Measurements from ENCODE around the gene FCRL6. TPM values are rescaled to one million over a fixed set of nuclear protein-coding genes. Genes with fewer than 3 reads are reported as not detected.

Gene FCRL6
- total and polyA plus RNA-seq, 12 donors: 0.12 to 3.0 (median 0.87) TPM; not detected in 9

GRCh38 chr1:159861218-159861617, 59.1 kb downstream of the FCRL6 start:
- Histone ChIP-seq H3K36me3 (peaks cover 0 to 8% (median 0%) of the 10 kb centered on the region in 9 donors), H3K27ac (no peak overlapping the region), H3K4me3 (no peak overlapping the region), H3K9me3 (no peaks in the 10 kb centered on the region), H3K4me1 (peaks cover 0 to 8% (median 0%) of the 10 kb centered on the region in 9 donors), H3K27me3 (no peaks in the 10 kb centered on the region)
- ATAC-seq (no peak), DNase-seq (no peak)
- WGBS, 2 donors: 78 to 81% methylated on average over 8 of the region's 8 CpGs
- intact Hi-C loops (cut with DNase I): no loop called here
- TF ChIP-seq CTCF (IDR thresholded peaks at IDR 0.05): no peak

- DNase-seq (no peak), ATAC-seq (no peak)
- H3K4me1 ChIP-seq: peaks cover 0 to 8% (median 0%) of the 10 kb centered on the region in 9 donors
- 84 to 93% methylated on average over 5 of the region's 5 CpGs for WGBS, 2 donors
- H3K27me3 ChIP-seq: no peaks in the 10 kb centered on the region
- H3K4me3 ChIP-seq: no peak overlapping the region
- TF ChIP-seq CTCF (IDR thresholded peaks at IDR 0.05): no peak
- peaks cover 0 to 6% (median 0%) of the 10 kb centered on the region in 9 donors for H3K36me3 ChIP-seq
- H3K27ac ChIP-seq: no peak overlapping the region
- intact Hi-C loops (cut with DNase I): loop anchor here in 1 of 10 donors (2.0 kb wide), 2 partner anchors 21 to 65 kb away; no protein-coding TSS in a partner anchor
- H3K9me3 ChIP-seq: no peaks in the 10 kb centered on the region
Measured at GRCh38 chr1:159862031-159862430, 59.9 kb downstream of the FCRL6 start.

DNA sequence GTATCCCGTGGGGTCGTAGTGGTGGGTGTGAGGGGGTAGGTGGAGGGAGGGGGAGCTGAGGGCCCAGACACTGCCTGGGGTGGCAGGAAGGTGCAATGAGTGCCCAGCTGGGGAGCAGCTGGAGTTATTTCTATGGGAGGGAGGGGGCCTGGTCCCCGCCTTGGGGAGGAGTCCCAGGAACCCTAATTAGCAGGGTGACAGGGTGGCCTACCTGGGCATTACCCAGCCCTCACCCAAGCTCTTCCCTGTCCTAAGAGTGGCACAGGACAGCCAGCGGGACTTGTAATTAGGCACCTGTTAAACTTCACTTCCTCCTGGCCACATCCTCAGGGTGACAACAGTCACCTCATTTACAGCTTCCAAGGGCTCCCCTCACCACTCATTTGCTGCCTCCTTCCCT, 60.4 kb downstream of the FCRL6 start, which contains the start of gene VSIG8:
Gene VSIG8, minus strand, starts transcription at position 101 of the 400 bp plus-strand sequence. CDS start 136 bp downstream, outside the sequence.
- ATAC-seq (no peak), DNase-seq (no peak)
- peaks cover under 1 to 14% (median 4%) of the 10 kb centered on the region in 9 donors for H3K4me1 ChIP-seq
- H3K36me3 ChIP-seq: peaks cover 0 to 6% (median 0%) of the 10 kb centered on the region in 9 donors
- intact Hi-C loops (cut with DNase I): loop anchor here in 1 of 10 donors (2.0 kb wide), 2 partner anchors 20 to 64 kb away; no protein-coding TSS in a partner anchor
- 77 to 81% methylated on average over 4 of the region's 4 CpGs for WGBS, 2 donors
- no peaks in the 10 kb centered on the region for H3K27me3 ChIP-seq
- no peaks in the 10 kb centered on the region for H3K9me3 ChIP-seq
- TF ChIP-seq CTCF (IDR thresholded peaks at IDR 0.05): no peak
- no peak within 1 kb of the TSS for H3K4me3 ChIP-seq
- H3K27ac ChIP-seq: no peak within 1 kb of the TSS

DNA sequence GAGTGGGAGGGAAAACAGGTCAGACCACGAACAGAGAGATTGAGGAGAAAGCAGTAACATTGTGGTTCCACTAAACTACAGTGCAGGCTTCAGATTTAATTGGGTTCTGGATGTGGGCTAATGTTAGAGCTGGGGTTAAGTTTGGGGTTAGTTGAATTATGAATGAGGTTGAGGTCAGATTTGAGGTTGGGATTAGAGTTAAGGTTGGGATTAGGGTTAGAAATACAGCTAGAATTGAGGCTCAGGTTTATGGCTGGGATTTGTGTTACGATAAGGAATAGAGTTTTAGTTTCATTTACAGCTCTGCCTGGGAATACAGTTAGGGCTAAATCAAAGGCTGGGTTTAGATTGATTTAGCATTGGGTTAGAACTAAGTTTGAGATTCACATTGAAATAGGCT, 62.1 kb downstream of the FCRL6 start:
- Histone ChIP-seq H3K4me3 (no peak overlapping the region), H3K36me3 (peaks cover 0 to 6% (median 0%) of the 10 kb centered on the region in 9 donors), H3K9me3 (no peaks in the 10 kb centered on the region), H3K4me1 (peaks cover 4 to 31% (median 17%) of the 10 kb centered on the region in 9 donors), H3K27me3 (no peaks in the 10 kb centered on the region), H3K27ac (no peak overlapping the region)
- intact Hi-C loops (cut with DNase I): no loop called here
- no peak for DNase-seq
- whole genome bisulfite sequencing, 2 donors: 86 to 90% methylated on average over 2 of the region's 2 CpGs
- no peak for TF ChIP-seq CTCF (IDR thresholded peaks at IDR 0.05)
- ATAC-seq: no peak

Other genes with a start within 250 kb of the FCRL6 start
- not detected for gene APCS, start 214.5 kb upstream of the FCRL6 start, total RNA-seq
- gene APCS, start 214.5 kb upstream of the FCRL6 start, polyA plus RNA-seq: not detected
- under 1 TPM in 1 of 10 donors, not detected in 9; 0.61 TPM for gene CRP, start 87.8 kb upstream of the FCRL6 start, total RNA-seq
- under 1 TPM in 1 of 2 donors, not detected in 1; 0.26 TPM for gene CRP, start 87.8 kb upstream of the FCRL6 start, polyA plus RNA-seq
- 10 to 100 TPM in 5 of 10 donors, 1 to 10 TPM in 5; 7.0 to 22.8 (median 10.2) TPM for gene DUSP23, start 21.4 kb upstream of the FCRL6 start, total RNA-seq
- gene DUSP23, start 21.4 kb upstream of the FCRL6 start, polyA plus RNA-seq: 10 to 100 TPM; 43.5 to 80.8 TPM
- gene SLAMF8, start 24.5 kb downstream of the FCRL6 start, total RNA-seq: 10 to 100 TPM in 1 of 10 donors, 1 to 10 TPM in 4, under 1 TPM in 5; 0.30 to 24.4 (median 0.97) TPM
- 1 to 10 TPM in 1 of 2 donors, under 1 TPM in 1; 0.95 to 1.4 TPM for gene SLAMF8, start 24.5 kb downstream of the FCRL6 start, polyA plus RNA-seq
- not detected for gene VSIG8, start 60.3 kb downstream of the FCRL6 start, total RNA-seq
- under 1 TPM in 1 of 2 donors, not detected in 1; 0.44 TPM for gene VSIG8, start 60.3 kb downstream of the FCRL6 start, polyA plus RNA-seq
- gene CFAP45, start 97.8 kb downstream of the FCRL6 start, total RNA-seq: 1 to 10 TPM in 1 of 10 donors, under 1 TPM in 9; 0.17 to 1.5 (median 0.47) TPM
- 1 to 10 TPM in 1 of 2 donors, under 1 TPM in 1; 0.70 to 1.4 TPM for gene CFAP45, start 97.8 kb downstream of the FCRL6 start, polyA plus RNA-seq
- 100 to 1,000 TPM in 4 of 10 donors, 10 to 100 TPM in 6; 65.9 to 228 (median 92.5) TPM for gene TAGLN2, start 123.1 kb downstream of the FCRL6 start, total RNA-seq
- 100 to 1,000 TPM; 131 to 283 TPM for gene TAGLN2, start 123.1 kb downstream of the FCRL6 start, polyA plus RNA-seq
- gene IGSF9, start 143.3 kb downstream of the FCRL6 start, total RNA-seq: under 1 TPM in 3 of 10 donors, not detected in 7; 0.07 to 0.15 (median 0.08) TPM
- gene IGSF9, start 143.3 kb downstream of the FCRL6 start, polyA plus RNA-seq: under 1 TPM; 0.03 to 0.15 TPM
- not detected for gene SLAMF9, start 151.9 kb downstream of the FCRL6 start, total RNA-seq
- gene SLAMF9, start 151.9 kb downstream of the FCRL6 start, polyA plus RNA-seq: under 1 TPM in 1 of 2 donors, not detected in 1; 0.13 TPM
- 1 to 10 TPM; 2.0 to 3.0 (median 2.5) TPM for gene PIGM, start 229.6 kb downstream of the FCRL6 start, total RNA-seq
- gene PIGM, start 229.6 kb downstream of the FCRL6 start, polyA plus RNA-seq: 1 to 10 TPM; 1.5 to 2.3 TPM

All from heart right ventricle (tissue), 16 donors.